B cell (primary cell): ENCODE results near the gene PFKP. TPM values are rescaled to one million over a fixed set of nuclear protein-coding genes. Genes with fewer than 3 reads are reported as not detected.

ENCODE experiments used
- ATAC-seq: fragments of 200-7000 bp; cut with Tn5 transposase; one replicate; pipeline ENCODE4 v1.10.0; 2021; ENCODE audit warnings: low read depth, mild to moderate bottlenecking, moderate number of reproducible peaks, moderate library complexity
- CTCF ChIA-PET: fragments of 350-600 bp; sonication (Branson Sonifier 250); formaldehyde crosslinking; loops from one replicate; lab custom pipeline; 2021; ENCODE audit warnings: antibody characterized with exemption, inconsistent platforms; lab: Charles Lee
- POLR2A ChIA-PET: fragments of 350-600 bp; sonication (Branson Sonifier 250); formaldehyde crosslinking; loops from one replicate; lab custom pipeline; 2021; ENCODE audit warnings: antibody characterized with exemption; lab: Charles Lee
- DNase-seq: peaks from one replicate; pipeline ENCODE4 v3.0.0; 2013
- H2AFZ ChIP-seq: 2 replicates; pipeline ENCODE4 v1.6.1; 2012; ENCODE audit warnings: mild to moderate bottlenecking, low read depth, low read length; ENCODE audit not compliant: insufficient read depth, poor library complexity, severe bottlenecking
- H3K27ac ChIP-seq, 2 donors: 1 replicate in 1 of 2; 2 replicates in 1 of 2; pipeline ENCODE4 v1.5.1; 2012 to 2013; ENCODE audit warnings: low read length in 2 of 2, mild to moderate bottlenecking in 2 of 2, moderate library complexity in 1 of 2
- H3K27me3 ChIP-seq, 4 experiments: fragments of 200-600 bp in 1 of 4; sonication (generic) in 1 of 4; replicated peaks in 1 of 4; 1 replicate in 2 of 4; 2 replicates in 2 of 4; pipeline versions ENCODE4 v1.6.1 to v1.7.0; 2013 to 2016; ENCODE audit warnings: low read length in 3 of 4, mild to moderate bottlenecking in 2 of 4, mixed read lengths in 1 of 4, moderate library complexity in 1 of 4; ENCODE audit not compliant: insufficient read depth in 4 of 4, control insufficient read depth in 3 of 4; ENCODE audit errors: control extremely low read depth in 1 of 4
- H3K36me3 ChIP-seq, 2 experiments: replicated peaks in 1 of 2; 1 replicate in 1 of 2; 2 replicates in 1 of 2; pipeline versions ENCODE4 v1.6.1 to v1.7.1; 2013; ENCODE audit warnings: low read length in 1 of 2; ENCODE audit not compliant: insufficient read depth in 2 of 2, control insufficient read depth in 1 of 2; ENCODE audit errors: control extremely low read depth in 1 of 2, extremely low read depth in 1 of 2
- H3K4me1 ChIP-seq, 2 donors: fragments of 200-600 bp in 1 of 2; sonication (generic) in 1 of 2; 1 replicate in 1 of 2; 2 replicates in 1 of 2; pipeline versions ENCODE4 v1.5.1 to v1.6.1; 2013 to 2017; ENCODE audit warnings: low read length in 2 of 2; ENCODE audit not compliant: control insufficient read depth in 2 of 2, insufficient read depth in 2 of 2
- H3K4me2 ChIP-seq: replicated peaks from 2 replicates; pipeline ENCODE3; 2012; ENCODE audit warnings: mild to moderate bottlenecking, low read depth, low read length; ENCODE audit not compliant: poor library complexity, severe bottlenecking
- H3K4me3 ChIP-seq, 5 experiments: fragments of 200-600 bp in 1 of 5; sonication (generic) in 1 of 5; 1 replicate in 3 of 5; 2 replicates in 2 of 5; pipeline versions ENCODE4 v1.5.1 to v1.7.0; 2011 to 2016; ENCODE audit warnings: low read length in 4 of 5, mild to moderate bottlenecking in 4 of 5, low read depth in 2 of 5, control low read depth in 1 of 5, moderate library complexity in 1 of 5; ENCODE audit not compliant: insufficient read depth in 1 of 5; ENCODE audit errors: control extremely low read depth in 1 of 5, extremely low read depth in 1 of 5
- H3K79me2 ChIP-seq: fragments of 200-600 bp; sonication (generic); one replicate; pipeline ENCODE4 v1.6.0; 2016; ENCODE audit warnings: low read length; ENCODE audit not compliant: control insufficient read depth, insufficient read depth
- H3K9ac ChIP-seq: fragments of 200-600 bp; sonication (generic); 2 replicates; pipeline ENCODE4 v1.6.1; 2017; ENCODE audit warnings: mild to moderate bottlenecking, low read length, moderate library complexity
- H3K9me3 ChIP-seq, 3 donors: one replicate each; pipeline versions ENCODE4 v1.6.1 to v1.7.1; 2013; ENCODE audit warnings: low read length in 2 of 3; ENCODE audit not compliant: control insufficient read depth in 2 of 3, insufficient read depth in 1 of 3; ENCODE audit errors: control extremely low read depth in 1 of 3
- H4K20me1 ChIP-seq: 2 replicates; pipeline ENCODE4 v1.6.0; 2012; ENCODE audit warnings: mild to moderate bottlenecking, low read length; ENCODE audit not compliant: insufficient read depth, control insufficient read depth, poor library complexity, severe bottlenecking
- H3K27ac Mint-ChIP-seq: one replicate; pipeline ENCODE4 v1.8.0; 2021; ENCODE audit warnings: mixed read lengths
- H3K27me3 Mint-ChIP-seq: one replicate; pipeline ENCODE4 v1.8.0; 2021; ENCODE audit warnings: mixed read lengths
- H3K4me1 Mint-ChIP-seq: one replicate; pipeline ENCODE4 v1.8.0; 2021; ENCODE audit warnings: mixed read lengths
- H3K4me3 Mint-ChIP-seq: one replicate; pipeline ENCODE4 v1.8.0; 2021; ENCODE audit warnings: mixed read lengths
- H3K9me3 Mint-ChIP-seq: one replicate; pipeline ENCODE4 v1.8.0; 2022; ENCODE audit warnings: mixed read lengths; ENCODE audit not compliant: insufficient read depth
- CTCF ChIP-seq: fragments of 200-600 bp; IDR thresholded peaks from one replicate; pipeline ENCODE4 v1.8.0; 2022; ENCODE audit warnings: antibody characterized with exemption, mild to moderate bottlenecking
- EZH2 ChIP-seq: IDR thresholded peaks from 2 replicates; pipeline ENCODE4 v1.6.1; 2012; ENCODE audit warnings: borderline replicate concordance, low read depth, mild to moderate bottlenecking, moderate library complexity, low read length; ENCODE audit not compliant: insufficient read depth, poor library complexity, severe bottlenecking
- WGBS: methylation state at CpG from one replicate; pipeline ENCODE4 v1.1.5; 2013; ENCODE audit warnings: missing lambda C conversion rate; ENCODE audit not compliant: insufficient coverage; 5-methylcytosine and 5-hydroxymethylcytosine counted together
- intact Hi-C: fragments of 100-400 bp; cut with micrococcal nuclease; formaldehyde crosslinking; loops from one replicate; pipeline ENCODE4 v1.10.0; 2022
- polyA plus RNA-seq: library from polyadenylated mRNA; depleted of rRNA; stranded (reverse); fragments of >200 nt; gene quantifications from 2 replicates; pipeline ENCODE4 v1.2.3, GENCODE V29; 2012
- total RNA-seq, 2 donors: library from RNA; stranded (reverse); fragments of 120-200 nt in 1 of 2; gene quantifications; 1 replicate in 1 of 2; 2 replicates in 1 of 2; pipeline versions ENCODE4 v1.2.3 to v1.2.4, GENCODE V29; 2013 to 2022

Gene PFKP
- total and polyA plus RNA-seq, 2 donors (not counting 1 experiment from before 2014, with no cell fraction given): 41.4 to 54.3 TPM

- Histone ChIP-seq H3K9ac (no peak overlapping the region), H3K4me3 (no peak overlapping the region), H3K36me3 (no peaks in the 10 kb centered on the region), H3K79me2 (no peaks in the 10 kb centered on the region), H3K27ac (no peak overlapping the region), H2AFZ (no peak overlapping the region), H3K4me1 (no peaks in the 10 kb centered on the region), H4K20me1 (no peaks in the 10 kb centered on the region), H3K27me3 (peaks cover 0 to 4% (median 0%) of the 10 kb centered on the region in 4 experiments), H3K9me3 (no peaks in the 10 kb centered on the region), H3K4me2 (no peak overlapping the region)
- Mint-ChIP-seq H3K4me1 (no peaks in the 10 kb centered on the region), H3K27me3 (peaks cover 34% of the 10 kb centered on the region), H3K27ac (no peak overlapping the region), H3K9me3 (peaks cover 2% of the 10 kb centered on the region), H3K4me3 (no peak overlapping the region)
- DNase-seq (no peak), ATAC-seq (no peak)
- POLR2A ChIA-PET: no interaction called here
- CTCF ChIA-PET: no interaction called here
- intact Hi-C loops: no loop called here
- 26% methylated on average over 2 of the region's 6 CpGs for WGBS
- no peak for TF ChIP-seq CTCF
- TF ChIP-seq EZH2: no peak
Measured at GRCh38 chr10:3025026-3025683, 42.2 kb upstream of the PFKP start.

- Mint-ChIP-seq H3K27ac (no peak overlapping the region), H3K9me3 (peaks cover 2% of the 10 kb centered on the region), H3K4me1 (peaks cover under 1% of the 10 kb centered on the region), H3K27me3 (peaks cover 16% of the 10 kb centered on the region), H3K4me3 (no peak overlapping the region)
- CTCF ChIA-PET: no interaction called here
- H2AFZ ChIP-seq: no peak overlapping the region
- H3K4me2 ChIP-seq: no peak overlapping the region
- peaks cover 0 to 3% (median 0%) of the 10 kb centered on the region in 3 donors for H3K9me3 ChIP-seq
- WGBS: 64% methylated on average over 3 of the region's 3 CpGs
- no peaks in the 10 kb centered on the region for H4K20me1 ChIP-seq
- no peaks in the 10 kb centered on the region for H3K4me1 ChIP-seq
- no peaks in the 10 kb centered on the region for H3K79me2 ChIP-seq
- DNase-seq (no peak), ATAC-seq (no peak)
- no peak for TF ChIP-seq CTCF
- no peak for TF ChIP-seq EZH2
- no peak overlapping the region for H3K4me3 ChIP-seq
- H3K9ac ChIP-seq: no peak overlapping the region
- POLR2A ChIA-PET: no interaction called here
- H3K27me3 ChIP-seq: no peaks in the 10 kb centered on the region
- intact Hi-C loops: no loop called here
- H3K27ac ChIP-seq: no peak overlapping the region
- no peaks in the 10 kb centered on the region for H3K36me3 ChIP-seq
Measured at GRCh38 chr10:3027866-3028265, 39.5 kb upstream of the PFKP start.
